HG02884 (cell line): Measurements from ENCODE around the gene DGKQ.
A peak's percentile ranks its signal among the peaks of the same experiment; 100 is the strongest.
"Not testable (repeated sequence)": the region's sequence is repeated elsewhere in the genome, so short reads cannot be mapped to it uniquely, and the experiment has no call there.

ENCODE experiments used
- ATAC-seq: cut with Tn5 transposase; IDR thresholded peaks from one replicate; pipeline ENCODE4 v1.9.1; 2021; ENCODE audit warnings: mild to moderate bottlenecking, moderate library complexity; ENCODE audit not compliant: unreplicated experiment

The DGKQ gene

DNA sequence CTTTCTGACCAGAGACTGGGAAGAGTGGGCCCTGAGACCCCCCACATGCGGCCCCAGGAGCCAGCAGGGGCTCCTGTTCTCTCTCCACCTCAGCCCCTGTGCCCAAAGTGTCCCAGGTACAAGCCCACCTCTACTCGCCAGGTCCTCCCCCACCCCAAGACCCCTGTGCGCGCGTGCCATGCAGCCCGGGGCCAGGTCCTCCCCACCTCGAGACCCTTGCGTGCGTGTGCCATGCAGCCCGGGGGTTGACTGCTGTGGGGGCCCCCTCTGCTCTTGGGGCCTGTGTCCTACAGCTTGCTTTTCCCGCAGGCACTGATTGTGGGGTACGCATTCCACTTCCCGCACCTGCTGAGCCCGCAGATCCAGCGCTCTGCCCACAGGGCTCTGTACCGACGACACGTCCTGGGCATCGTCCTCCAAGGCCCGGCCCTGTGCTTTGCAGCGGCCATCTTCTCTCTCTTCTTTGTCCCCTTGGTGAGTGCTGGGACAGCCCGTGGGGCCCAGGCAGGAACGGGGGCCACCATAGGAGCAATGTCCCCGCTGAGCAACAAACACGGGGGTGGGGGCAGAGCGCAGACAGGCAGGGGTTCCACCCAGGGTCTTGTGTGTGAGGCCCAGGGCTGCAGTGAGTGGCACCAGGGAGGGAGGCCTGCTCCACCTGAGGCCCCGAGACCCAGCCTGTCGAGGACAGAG is 20.3 kb downstream of the DGKQ start:
- ATAC-seq: no peak

DNA sequence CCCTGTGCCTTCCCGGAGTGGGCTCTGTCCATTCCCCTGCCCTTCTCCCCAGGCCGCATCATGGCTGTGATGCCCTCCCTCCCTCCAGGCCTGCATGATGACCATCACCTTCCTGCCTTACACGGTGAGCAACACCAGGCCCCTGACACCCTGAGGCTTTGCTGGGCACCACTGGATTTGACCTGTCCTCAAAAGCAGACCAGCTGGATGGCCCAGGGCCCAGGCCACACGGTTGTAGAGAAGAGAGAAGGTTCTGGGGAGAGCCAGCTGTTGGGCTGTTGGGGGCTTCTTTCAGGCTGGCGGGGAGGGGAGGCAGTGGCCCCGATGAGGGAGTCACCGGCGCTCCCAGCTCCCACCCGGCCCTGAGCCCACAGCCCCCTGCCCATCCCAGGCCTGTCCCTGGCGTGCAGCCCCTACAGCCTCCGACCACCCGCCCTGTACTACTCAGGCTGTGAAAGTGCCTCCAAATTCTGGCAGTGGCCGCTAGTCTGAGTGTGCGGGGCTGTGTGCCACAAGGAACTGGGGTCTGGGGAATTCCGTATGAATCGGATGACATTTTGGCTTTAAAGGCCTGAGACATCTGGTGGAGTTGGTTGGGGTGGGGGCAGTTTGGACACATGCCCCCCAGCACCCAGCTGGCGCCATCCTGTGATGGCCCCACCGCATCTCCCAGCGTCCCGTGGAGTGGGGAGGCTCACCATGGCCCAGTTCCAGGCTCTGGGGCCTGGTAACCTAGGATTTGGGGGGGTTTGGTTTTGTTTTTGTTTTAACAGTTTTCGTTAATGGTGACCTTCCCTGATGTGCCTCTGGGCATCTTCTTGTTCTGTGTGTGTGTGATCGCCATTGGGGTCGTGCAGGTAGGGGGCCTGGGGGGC is 21.5 kb downstream of the DGKQ start:
- no peak for ATAC-seq

DNA sequence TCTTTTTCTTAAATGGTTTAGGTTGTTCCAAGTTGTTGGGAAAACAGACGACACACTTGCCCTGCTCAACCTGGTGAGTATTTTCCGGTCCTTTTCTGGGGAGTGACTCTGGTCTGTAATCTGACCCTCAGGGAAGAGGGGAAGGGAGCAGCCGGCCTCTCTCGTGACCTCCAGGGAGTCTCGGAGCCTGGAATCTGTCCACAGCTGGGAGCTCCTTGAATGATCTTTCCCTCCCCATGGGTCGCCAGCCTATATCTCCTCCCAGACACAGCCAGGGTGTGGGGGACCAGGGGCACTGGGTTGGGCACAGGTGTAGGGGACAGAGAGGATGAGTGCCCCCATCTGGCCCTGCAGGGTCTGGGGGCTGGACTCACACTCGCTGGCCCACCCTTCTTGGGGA is 22.2 kb downstream of the DGKQ start:
- no peak for ATAC-seq

DNA sequence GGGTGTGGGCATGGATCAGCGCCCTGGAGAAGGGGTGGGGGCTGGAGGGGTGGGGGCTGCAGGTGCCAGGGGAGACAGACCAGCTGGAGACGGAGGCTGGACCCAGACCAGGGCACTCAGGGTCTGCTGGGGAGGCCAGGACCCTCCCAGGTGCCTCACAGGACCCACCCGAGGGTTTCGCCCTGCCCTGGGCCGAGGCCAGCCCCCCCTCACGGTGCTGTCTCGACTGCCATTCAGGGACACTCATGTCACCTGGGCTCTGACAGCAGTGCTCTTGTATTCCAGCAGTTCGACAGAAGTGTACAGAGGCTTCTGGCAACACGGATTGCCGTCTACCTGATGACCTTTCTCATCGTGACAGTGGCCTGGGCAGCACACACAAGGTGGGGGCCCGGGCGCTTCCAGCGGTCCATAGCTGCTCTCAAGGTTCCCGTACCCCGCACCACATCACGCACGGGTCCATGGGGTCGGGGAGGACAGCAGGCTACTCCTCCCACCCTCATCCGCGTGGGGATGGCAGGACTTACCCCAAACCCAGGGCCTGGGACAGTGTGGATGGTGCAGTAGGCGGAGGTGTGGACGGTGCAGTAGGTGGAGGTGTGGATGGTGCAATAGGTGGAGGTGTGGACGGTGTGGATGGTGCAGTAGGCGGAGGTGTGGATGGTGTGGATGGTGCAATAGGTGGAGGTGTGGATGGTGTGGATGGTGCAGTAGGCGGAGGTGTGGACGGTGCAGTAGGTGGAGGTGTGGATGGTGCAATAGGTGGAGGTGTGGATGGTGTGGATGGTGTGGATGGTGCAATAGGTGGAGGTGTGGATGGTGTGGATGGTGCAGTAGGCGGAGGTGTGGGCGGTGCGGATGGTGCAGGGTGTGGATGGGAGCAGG is 23.0 kb downstream of the DGKQ start:
- no peak for ATAC-seq

DNA sequence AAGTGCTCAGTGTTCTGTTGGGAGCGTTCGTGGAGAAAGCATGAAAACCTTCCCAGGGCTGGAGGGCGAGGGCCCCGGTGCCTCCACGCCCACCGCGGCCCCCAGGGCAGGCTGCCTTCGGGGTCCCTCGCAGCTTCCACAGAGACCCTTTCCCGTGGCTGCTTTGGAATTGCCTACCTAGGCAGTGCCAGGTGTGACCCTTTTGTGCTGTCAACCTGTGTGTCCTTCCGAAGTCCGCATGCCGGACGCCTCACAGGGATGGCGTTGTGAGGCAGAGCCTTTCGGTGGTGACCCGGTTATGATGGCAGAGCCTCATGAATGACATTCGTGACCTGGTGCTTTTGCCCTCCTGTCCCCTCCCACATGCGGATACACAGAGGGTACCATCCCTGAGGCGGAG is 23.7 kb downstream of the DGKQ start:
- no peak for ATAC-seq

DNA sequence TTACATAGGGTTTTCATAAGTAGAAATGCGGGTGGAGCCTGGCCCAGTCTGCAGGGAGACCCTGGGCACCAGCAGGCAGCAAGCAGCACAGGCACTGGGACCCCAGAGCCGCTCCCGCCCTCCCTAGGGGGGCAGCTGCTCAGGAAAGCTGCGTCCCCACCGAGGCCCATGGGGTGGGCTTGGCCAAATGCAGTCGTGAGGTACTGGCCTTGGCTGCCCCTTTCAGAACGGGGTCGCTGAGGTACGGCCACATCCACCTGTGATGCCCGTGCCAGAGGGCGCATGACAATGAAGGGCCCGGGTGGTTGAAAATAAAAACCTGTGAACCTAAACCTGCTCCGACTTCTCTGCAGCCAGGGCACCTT is 24.5 kb downstream of the DGKQ start:
- no peak for ATAC-seq

DNA sequence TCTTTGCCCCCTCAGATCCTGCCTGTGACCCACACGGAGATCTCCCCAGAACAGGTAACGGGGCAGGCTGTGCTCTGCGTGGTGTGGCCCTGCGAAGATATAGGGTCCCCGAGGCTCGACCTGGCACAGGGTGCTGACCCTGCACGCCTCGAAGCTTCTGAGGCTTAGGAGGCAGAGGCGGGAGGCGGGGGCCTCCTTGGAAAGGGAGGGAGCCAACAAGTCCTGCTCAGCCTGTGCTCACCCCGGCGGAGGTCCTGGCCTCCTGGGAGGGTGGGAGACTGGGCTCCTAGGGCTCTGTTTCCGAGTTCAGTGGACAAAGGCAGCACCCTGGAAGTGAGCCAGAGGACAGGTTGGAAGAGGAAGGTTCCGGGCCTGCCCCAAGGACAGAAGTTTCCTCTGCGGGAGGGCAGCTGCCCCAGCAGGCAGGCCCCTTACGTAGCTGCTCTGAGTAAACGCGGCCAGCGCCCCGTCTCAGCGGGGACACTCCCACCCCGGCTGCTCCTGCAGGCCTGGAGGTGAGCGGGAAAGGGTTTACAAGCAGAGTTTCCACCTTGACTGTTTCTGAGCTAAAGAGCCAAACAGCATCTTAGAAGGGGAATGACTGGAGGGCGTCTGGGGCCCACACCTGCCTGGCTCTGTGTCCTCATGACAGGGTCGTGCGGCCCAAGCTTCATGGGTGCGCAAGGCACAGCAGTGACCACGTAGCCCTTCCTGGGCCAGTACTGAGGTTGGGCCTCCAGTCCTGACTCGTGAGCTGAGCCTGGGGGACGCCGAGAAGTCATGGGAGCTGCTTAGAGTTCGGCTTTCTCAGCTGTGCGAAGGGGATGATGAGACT is 25.1 kb downstream of the DGKQ start:
- ATAC-seq: no peak

DNA sequence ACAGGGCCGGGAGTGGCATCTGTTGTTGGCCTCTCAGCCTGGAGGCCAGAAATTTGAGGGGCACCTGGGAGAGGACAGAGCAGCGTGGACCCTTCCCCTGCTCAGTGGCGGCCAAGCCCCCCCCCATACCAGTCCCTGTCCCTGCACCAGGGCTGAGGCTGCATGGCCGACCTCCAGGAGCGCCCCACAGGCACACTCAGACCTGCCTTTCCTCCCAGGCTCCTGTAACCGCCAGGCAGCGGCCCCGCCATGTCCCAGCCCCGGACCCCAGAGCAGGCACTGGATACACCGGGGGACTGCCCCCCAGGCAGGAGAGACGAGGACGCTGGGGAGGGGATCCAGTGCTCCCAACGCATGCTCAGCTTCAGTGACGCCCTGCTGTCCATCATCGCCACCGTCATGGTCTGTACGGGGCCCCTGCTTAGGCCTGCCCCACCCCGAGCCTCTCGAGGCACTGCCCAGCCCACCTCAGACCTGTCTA is 25.8 kb downstream of the DGKQ start:
- no peak for ATAC-seq

DNA sequence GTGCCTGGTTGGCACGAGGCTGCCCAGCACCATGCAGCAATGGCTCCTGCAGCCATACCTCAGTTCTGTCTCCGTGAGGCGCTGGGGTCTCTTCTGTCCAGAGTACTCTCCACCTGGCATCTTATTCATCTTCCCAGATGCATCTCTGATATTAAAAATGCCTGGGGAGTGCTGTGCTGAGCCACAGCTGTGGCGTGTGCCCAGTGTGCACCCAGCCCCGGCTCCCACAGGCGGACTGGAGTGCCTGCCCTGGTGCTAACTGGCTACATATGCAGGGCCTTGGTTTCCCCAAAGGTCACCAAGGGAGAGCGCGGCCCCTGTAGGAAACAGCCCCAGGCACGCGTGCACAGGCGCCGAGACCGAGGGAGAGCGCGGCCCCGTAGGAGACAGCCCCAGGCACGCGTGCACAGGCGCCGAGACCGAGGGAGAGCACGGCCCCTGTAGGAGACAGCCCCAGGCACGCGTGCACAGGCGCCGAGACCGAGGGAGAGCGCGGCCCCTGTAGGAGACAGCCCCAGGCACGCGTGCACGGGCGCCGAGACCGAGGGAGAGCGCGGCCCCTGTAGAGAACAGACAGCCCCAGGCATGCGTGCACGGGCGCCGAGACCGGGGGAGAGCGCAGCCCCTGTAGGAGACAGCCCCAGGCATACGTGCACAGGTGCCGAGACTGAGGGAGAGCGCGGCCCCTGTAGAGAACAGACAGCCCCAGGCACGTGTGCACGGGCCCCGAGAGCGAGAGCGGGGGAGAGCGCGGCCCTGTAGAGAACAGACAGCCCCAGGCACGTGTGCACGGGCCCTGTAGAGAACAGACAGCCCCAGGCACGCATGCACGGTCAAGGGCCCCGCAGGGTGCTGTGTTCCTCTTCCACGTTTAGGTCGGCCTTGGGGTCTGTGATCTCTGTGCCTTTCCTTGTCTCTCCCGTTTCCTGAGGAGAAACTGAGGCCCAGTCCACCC is 26.6 kb downstream of the DGKQ start:
- no peak for ATAC-seq

DNA sequence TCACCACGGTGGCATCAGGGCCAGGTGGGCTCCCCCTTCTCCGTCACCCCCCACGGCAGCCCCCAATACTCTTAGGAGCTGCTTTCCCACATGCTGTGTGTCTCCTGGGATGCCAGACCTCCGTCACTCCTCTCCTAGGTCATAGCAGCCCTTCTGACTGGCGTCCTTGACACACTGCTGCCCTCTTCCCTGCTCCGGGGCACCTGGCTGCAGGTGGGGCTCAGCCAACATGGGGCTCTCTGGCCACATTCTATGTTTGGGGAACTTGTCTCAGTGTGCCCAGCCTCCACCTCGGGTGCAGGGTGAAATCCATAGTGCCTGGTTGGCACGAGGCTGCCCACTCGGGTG is 27.3 kb downstream of the DGKQ start:
- no peak for ATAC-seq

DNA sequence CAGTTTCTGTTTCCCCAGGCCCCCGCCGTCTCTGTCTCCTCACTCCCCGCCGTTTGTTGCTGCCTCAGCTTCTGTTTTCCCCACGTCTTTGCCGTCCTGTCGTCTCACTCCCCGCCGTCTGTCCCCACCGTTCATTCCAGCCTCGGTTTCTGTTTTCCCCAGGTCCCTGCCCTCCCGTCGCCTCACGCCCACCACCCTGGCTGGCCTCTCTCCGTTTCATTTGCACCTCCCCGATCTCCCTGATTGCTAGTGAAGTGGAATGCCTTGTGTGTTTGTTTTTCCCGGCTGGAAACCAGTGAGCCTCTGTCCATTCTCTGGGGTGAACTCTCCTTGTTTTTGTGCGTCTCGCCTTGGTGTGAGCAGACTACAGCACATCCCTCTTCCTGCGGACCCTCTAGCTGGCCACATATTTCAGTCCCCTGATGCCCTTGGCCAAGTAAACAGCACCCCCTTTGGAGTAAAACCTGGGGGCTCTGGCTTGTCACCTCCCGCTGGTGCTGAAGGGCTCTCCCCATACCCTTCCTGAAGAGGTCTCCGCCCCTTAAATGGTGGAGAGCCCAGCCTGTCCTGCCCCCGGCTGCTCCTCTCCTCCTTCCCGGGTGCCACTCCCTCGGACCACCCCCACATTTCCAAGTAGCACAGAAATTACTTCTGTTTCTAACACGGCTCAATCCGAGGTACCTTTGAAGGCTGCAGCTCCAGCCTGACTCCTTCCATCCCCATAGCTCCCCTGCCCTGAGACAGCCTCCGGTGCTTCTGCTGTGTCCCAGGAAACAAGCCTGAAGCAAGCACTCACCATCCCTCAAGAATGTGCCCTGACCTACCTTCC is 27.9 kb downstream of the DGKQ start:
- no peak for ATAC-seq

DNA sequence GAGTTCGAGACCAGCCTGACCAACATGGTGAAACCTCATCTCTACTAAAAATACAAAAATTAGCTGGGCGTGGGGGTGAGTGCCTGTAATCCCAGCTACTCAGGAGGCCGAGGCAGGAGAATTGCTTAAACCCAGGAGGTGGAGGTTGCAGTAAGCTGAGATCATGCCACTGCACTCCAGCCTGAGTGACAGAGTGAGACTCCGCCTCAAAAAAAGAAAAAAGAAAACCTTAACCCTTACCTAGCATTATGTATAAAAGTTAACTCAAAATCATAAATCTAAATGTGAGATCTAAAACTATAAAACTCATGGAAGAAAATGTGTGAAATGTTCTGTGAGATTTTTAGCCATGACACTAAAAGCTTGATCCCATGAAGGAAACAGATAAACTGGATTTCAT is 33.9 kb downstream of the DGKQ start:
- ATAC-seq: not testable (repeated sequence)

DNA sequence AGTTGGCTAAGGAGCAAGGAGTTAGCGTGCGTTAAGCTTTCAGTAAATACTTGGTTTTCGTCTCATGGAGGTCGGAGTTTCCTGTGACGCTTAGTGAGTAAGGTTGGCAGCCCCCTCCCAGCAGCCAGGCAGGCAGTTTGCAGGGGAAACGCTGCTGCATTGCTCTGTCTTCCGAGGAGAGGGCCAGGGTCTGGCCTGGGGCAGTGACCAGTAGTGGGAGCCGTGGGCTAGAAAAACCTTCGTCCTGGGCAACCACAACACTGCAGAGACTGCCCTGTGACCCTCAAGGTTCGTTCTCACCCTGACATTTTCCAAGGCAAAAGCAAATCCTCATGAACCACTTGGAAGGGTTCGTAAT is 40.7 kb downstream of the DGKQ start:
- peak; percentile 0 for ATAC-seq

DNA sequence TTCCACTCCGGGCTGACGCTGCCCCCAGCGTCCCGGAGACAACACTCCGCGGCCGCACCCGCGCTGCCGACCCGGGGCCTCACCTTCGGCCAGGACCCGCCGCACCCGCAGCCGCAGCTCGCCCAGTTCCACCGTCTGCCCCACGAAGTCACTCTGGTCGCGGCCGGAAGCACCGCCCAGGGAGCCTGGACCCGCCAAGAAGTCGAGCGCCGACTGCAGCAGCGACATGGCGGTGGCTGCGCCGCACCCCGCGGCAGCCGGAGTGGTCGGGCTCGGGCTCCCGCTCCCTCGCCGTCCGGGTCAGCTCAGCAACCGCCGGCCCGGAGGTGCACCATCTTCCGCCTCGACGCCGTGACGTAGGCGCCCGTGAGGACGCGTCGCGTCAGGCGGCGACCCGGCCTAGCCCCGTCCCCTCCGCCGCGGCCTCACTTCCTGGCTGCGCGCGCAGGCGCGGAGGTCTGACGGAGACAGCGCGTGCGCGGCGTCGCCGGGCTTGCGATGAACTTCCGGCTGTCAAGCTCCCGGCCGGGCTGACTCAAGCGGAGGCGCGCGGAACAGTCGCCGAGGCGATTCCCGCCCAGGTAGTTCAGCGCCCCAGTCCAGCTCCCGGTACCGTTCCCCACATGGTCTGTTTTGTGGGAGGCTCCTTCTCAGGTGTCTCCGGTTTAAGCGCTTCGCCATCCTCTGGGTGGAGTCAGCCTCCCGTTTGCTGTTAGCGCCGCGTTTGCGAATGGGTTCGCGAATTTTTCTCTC is 41.2 kb downstream of the DGKQ start, which contains the start of the genes GAK and TMEM175:
GAK (minus strand) TSS at position 357 of the 753 bp plus-strand sequence; CDS start at position 228, 129 bp downstream.
TMEM175 (plus strand) TSS at position 501 of the 753 bp plus-strand sequence. CDS start 15,280 bp downstream, outside the sequence.
- peak; percentile 85 for ATAC-seq

DNA sequence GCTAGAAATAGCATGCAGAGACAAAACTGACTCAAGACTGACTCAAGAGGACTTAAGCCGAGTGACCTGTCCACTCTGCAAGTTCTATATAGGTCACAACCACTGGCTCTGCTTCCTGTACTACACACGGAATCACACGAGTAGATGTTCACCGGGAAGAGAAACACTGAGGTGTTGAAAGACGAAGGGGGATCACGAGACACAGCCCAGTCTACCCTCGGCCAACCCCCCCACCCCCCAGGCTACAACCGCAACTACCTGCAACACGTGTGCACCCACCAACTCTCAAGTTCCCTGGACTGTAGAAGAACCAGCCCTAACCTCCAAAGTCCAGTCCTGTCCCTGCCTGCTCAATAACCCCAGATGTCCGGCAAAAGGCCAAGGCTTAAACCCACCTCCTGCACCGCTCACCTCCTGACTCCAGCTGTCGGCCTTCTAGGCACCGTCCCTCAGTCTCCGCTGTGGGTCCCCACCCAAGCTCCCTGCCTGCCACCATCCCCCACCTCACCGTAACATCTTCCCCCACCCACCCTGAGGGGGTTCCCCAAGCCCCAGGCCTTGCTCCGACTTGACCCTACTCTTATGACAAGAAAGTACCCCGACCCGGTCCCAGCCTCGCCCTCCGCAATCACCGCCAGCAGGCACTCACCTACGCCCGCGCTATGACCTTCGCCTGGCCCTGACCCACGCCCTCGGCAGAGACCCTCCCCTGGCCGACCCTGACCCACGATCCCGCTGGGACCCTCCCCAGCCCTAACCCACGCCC is 42.0 kb downstream of the DGKQ start:
- no peak for ATAC-seq

DNA sequence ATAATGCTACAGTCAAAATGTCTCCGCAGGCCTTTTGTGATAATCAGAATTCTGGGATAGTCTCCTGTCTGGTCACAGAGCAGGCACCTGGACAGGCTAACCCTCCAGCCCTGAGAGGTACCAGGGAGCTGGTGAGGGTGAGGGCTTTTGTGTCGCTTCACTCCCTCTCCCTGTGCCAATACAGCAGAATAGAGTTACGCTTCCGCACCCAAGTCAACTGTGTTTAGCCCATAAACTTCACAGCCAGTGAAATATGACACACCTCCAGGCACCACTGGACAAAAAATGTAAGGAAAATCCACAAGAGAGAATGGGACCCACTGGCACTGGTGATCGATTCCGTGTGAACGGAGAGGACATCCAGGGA is 42.6 kb downstream of the DGKQ start:
- ATAC-seq: no peak

DNA sequence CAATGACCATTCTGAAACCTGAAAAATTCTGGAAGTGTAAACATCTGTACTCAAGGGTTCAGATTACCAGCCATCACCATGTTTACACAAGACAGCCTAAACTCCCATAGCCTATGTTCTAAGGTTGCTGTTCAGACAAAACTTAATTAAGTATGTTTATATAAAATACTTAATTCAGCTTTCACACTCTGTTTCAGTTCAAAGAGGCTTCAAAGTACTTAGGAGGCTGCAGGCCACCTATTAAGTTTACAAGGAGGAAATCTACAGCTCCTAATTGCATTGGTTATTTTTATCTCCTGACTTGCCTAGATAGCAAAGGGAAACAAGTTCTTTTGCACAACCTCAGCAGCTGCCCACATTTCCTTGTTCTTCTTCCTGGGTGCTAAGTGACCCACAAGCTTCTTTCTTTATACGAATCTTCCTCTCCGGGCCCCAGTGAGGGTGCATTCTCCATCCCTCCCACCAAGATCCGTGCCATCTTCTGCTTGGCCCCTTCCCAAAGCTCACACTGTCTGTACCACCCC is 43.3 kb downstream of the DGKQ start:
- ATAC-seq: no peak
